T1000 (cell line): Measurements from ENCODE around the gene CATSPERB.
"Not testable (repeated sequence)": the region's sequence is repeated elsewhere in the genome, so short reads cannot be mapped to it uniquely, and the experiment has no call there.

Experiments
- DNase-seq: peaks from one replicate; lab custom pipeline; 2025; ENCODE audit warnings: mixed read lengths; lab: John Stamatoyannopoulos, UW

Gene CATSPERB

GRCh38 chr14:91577632-91578233 lies 154.2 kb downstream of the CATSPERB start:
- no peak for DNase-seq

- no peak for DNase-seq
These were observed 156.2 kb downstream of the CATSPERB start for GRCh38 chr14:91575469-91576208.

GRCh38 chr14:91573894-91574837 lies 157.7 kb downstream of the CATSPERB start:
- peak; percentile 66 for DNase-seq

GRCh38 chr14:91573528-91573893 lies 158.4 kb downstream of the CATSPERB start:
- DNase-seq: no peak

- DNase-seq: no peak
These were observed 161.9 kb downstream of the CATSPERB start for GRCh38 chr14:91570021-91570420.

GRCh38 chr14:91569301-91569700 lies 162.6 kb downstream of the CATSPERB start:
- no peak for DNase-seq

- DNase-seq: no peak
These were observed 163.3 kb downstream of the CATSPERB start for GRCh38 chr14:91568626-91569025.

GRCh38 chr14:91567827-91568226 lies 164.1 kb downstream of the CATSPERB start:
- not testable (repeated sequence) for DNase-seq

- DNase-seq: no peak
These were observed 176.4 kb downstream of the CATSPERB start for GRCh38 chr14:91555531-91555930.

- no peak for DNase-seq
These were observed 177.2 kb downstream of the CATSPERB start for GRCh38 chr14:91554535-91555332.

- DNase-seq: no peak
These were observed 183.8 kb downstream of the CATSPERB start for GRCh38 chr14:91548108-91548507.

GRCh38 chr14:91545946-91546716 lies 185.8 kb downstream of the CATSPERB start:
- no peak for DNase-seq

GRCh38 chr14:91545204-91545603 lies 186.7 kb downstream of the CATSPERB start:
- no peak for DNase-seq

- no peak for DNase-seq
These were observed 195.6 kb downstream of the CATSPERB start for GRCh38 chr14:91536327-91536726.

GRCh38 chr14:91534059-91534458 lies 197.8 kb downstream of the CATSPERB start:
- not testable (repeated sequence) for DNase-seq

GRCh38 chr14:91533623-91534022 lies 198.3 kb downstream of the CATSPERB start:
- DNase-seq: no peak
